ENCODE measurements around the gene ZNF493.

The ZNF493 gene

GRCh38 chr19:21398851-21399250 is 1.9 kb downstream of the ZNF493 start:
- H3K4me3 ChIP-seq (replicated peaks; ENCODE audit: low read depth, low read length), result no peak overlapping the region
- no peak for DNase-seq (ENCODE audit: low read depth)
- TF ChIP-seq CTCF (IDR thresholded peaks at IDR 0.05; ENCODE audit: low read length, missing control alignments), result no peak

GRCh38 chr19:21402303-21402985 is 5.5 kb downstream of the ZNF493 start:
- TF ChIP-seq CTCF (IDR thresholded peaks at IDR 0.05; ENCODE audit: low read length, missing control alignments), result no peak
- no peak overlapping the region for H3K4me3 ChIP-seq (replicated peaks; ENCODE audit: low read depth, low read length)
- DNase-seq (ENCODE audit: low read depth), result no peak

GRCh38 chr19:21410166-21410565 is 13.2 kb downstream of the ZNF493 start:
- no peak overlapping the region for H3K4me3 ChIP-seq (replicated peaks; ENCODE audit: low read depth, low read length)
- no peak for TF ChIP-seq CTCF (IDR thresholded peaks at IDR 0.05; ENCODE audit: low read length, missing control alignments)
- no peak for DNase-seq (ENCODE audit: low read depth)

- no peak overlapping the region for H3K4me3 ChIP-seq (replicated peaks; ENCODE audit: low read depth, low read length)
- no peak for TF ChIP-seq CTCF (IDR thresholded peaks at IDR 0.05; ENCODE audit: low read length, missing control alignments)
- DNase-seq (ENCODE audit: low read depth), result no peak
Measured at GRCh38 chr19:21422244-21422643, 25.3 kb downstream of the ZNF493 start.

- TF ChIP-seq CTCF (IDR thresholded peaks at IDR 0.05; ENCODE audit: low read length, missing control alignments), result no peak
Measured at GRCh38 chr19:21423057-21424041, 26.4 kb downstream of the ZNF493 start.

GRCh38 chr19:21430675-21431074 is 33.7 kb downstream of the ZNF493 start:
- no peak for DNase-seq (ENCODE audit: low read depth)
- no peak for TF ChIP-seq CTCF (IDR thresholded peaks at IDR 0.05; ENCODE audit: low read length, missing control alignments)
- H3K4me3 ChIP-seq (replicated peaks; ENCODE audit: low read depth, low read length), result no peak overlapping the region

More at GRCh38 chr19:21423057-21424041, 26.4 kb downstream of the ZNF493 start:
- no peak for DNase-seq (ENCODE audit: low read depth)
- no peak overlapping the region for H3K4me3 ChIP-seq (replicated peaks; ENCODE audit: low read depth, low read length)

Measured in fibroblast of pulmonary artery (primary cell).